ENCODE results near the gene FBXO31.
A peak's percentile ranks its signal among the peaks of the same experiment; 100 is the strongest.
"Not testable (repeated sequence)": the region's sequence is repeated elsewhere in the genome, so short reads cannot be mapped to it uniquely, and the experiment has no call there.

FBXO31 gene

DNA sequence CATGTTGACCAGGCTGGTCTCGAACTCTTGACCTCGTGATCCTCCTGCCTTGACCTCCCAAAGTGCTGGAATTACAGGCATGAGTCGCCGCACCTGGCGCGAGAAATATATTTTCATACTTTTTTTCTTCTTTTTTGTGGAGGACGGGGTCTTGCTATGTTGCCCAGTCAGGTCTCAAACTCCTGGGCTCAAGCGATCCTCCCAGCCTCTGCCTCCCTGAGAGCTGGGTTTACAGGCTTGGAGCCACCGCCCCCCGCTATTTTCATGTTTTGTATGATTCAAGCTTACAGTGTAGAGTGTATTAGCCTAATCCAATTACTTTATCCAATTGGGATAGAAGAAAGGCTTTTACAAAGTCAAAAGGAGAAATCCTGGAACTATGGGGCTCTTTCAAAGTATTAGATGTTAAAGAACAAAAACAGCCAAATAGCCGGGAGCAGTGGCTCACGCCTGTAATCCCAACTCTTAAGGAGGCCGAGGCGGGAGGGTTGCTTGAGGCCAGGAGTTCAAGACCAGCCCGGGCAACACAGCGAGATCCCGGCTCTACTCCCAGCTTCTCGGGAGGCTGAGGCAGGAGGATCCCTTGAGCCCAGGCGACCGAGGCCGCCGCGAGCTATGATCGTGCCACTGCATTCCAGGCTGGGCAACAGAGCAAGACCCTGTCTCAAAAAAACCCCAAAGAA, 7.2 kb upstream of the FBXO31 start:
- no peak for DNase-seq
- in situ Hi-C loops (cut with HindIII; ENCODE audit: low pct_ligation_motif_present, low pct_unique_long_range_greater_than_20kb, low sequenced_read_pairs) = no loop called here

- DNase-seq; in situ Hi-C loops (cut with HindIII; ENCODE audit: low pct_ligation_motif_present, low pct_unique_long_range_greater_than_20kb, low sequenced_read_pairs): not testable (repeated sequence)
Observed at GRCh38 chr16:87389914-87390313, 6.3 kb upstream of the FBXO31 start.

- in situ Hi-C loops (cut with HindIII; ENCODE audit: low pct_ligation_motif_present, low pct_unique_long_range_greater_than_20kb, low sequenced_read_pairs) = no loop called here
- no peak for DNase-seq
Observed at GRCh38 chr16:87389245-87389644, 5.7 kb upstream of the FBXO31 start.

DNA sequence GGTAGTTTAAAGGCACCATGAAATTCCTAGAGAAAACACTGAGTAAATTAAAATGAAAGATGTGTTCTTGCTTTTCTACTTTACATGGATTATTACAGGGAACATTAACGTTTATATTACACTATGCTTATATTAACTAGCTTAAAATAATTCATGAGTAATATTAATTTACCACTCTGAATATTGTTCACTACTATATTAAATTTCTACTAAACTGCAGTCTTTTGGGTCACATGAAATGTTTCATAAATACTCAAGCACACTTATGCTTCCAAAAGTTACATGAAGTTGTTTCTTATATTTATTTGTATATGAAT, 5.2 kb upstream of the FBXO31 start:
- in situ Hi-C loops (cut with HindIII; ENCODE audit: low pct_ligation_motif_present, low pct_unique_long_range_greater_than_20kb, low sequenced_read_pairs) = no loop called here
- no peak for DNase-seq

DNA sequence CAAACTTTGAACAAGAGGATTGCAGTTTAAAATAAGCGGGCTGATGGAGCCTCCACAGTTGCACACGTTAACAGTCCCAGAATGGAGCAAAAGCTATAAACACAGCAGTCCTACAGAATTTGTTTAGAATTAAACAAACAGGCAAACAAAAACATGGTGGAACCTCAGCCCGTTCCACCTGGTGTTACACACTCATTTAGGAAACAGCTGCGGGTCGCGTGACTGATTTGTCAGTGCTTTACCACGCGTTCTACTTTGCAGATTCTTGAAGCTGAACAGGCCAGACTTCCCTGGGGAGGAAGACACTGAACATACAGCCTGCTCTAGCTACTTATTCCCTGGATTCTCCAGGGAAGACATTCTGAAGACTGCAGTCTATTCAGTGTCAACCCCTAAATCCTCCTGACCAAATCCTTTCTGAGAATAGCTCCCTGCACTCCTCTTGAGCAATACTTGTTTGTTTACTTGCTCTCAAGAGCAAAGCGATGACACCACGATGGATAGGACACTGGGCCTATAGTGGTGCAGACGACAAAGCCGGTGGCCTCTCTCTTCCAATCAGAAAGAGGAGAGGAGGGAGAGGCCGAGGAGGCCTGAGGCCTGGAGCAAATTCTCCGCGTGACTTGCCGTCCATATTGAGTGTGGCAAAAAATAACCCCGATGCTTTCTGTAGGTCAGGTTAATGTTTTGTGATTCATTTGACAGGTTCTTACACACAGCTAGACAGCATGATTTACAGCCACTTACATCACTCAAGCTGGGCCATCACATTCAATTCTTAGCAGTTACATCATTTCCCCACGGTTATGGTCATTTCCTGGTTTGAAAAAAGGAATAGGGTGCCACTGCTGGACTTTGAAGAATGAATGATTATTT, 4.6 kb upstream of the FBXO31 start:
- peak; percentile 100 for DNase-seq
- in situ Hi-C loops (cut with HindIII; ENCODE audit: low pct_ligation_motif_present, low pct_unique_long_range_greater_than_20kb, low sequenced_read_pairs) = no loop called here

GRCh38 chr16:87384875-87385167, 1.2 kb upstream of the FBXO31 start:
- DNase-seq; in situ Hi-C loops (cut with HindIII; ENCODE audit: low pct_ligation_motif_present, low pct_unique_long_range_greater_than_20kb, low sequenced_read_pairs): not testable (repeated sequence)

DNA sequence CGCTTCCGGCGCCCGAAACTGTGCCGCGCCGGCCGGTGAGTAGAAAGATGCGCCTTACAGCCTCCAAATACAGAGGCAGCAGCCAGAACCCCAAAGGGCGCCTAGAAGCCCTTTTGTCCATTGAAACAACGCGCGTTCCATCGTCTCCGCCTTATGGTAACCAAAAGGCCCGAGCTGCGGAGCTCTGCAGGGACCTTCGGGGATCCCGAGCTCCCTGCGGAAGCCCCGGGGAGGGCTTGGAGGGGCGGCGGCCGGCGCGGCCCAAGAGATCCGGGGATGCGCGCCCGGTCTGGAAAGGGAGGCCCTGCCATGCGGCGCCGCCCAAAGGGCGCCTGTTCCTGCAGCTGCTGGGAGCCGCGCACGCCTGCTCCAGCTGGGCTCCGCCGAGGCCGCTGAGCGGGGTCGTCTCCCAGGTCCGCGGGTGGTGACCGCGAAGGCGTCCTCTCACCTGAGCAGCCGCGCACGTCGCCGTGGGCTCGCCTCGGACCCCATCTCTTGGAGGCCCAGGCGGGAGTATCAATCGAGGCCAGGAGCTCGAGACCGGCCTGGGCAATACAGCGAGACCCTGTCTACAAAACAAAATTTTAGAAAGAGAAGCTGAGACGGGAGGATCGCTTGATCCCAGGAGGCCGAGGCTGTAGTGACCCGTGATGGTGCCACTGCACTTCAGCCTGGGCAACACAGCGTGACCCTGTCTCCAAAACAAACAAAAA, 742 bp upstream of the FBXO31 start:
- in situ Hi-C loops (cut with HindIII; ENCODE audit: low pct_ligation_motif_present, low pct_unique_long_range_greater_than_20kb, low sequenced_read_pairs) = no loop called here
- no peak for DNase-seq

GRCh38 chr16:87382023-87382785, 1.4 kb downstream of the FBXO31 start:
- DNase-seq = no peak
- in situ Hi-C loops (cut with HindIII; ENCODE audit: low pct_ligation_motif_present, low pct_unique_long_range_greater_than_20kb, low sequenced_read_pairs) = no loop called here

- DNase-seq = peak; percentile 32
Observed at GRCh38 chr16:87380881-87381280, 2.7 kb downstream of the FBXO31 start.

GRCh38 chr16:87380403-87380802, 3.2 kb downstream of the FBXO31 start:
- in situ Hi-C loops (cut with HindIII; ENCODE audit: low pct_ligation_motif_present, low pct_unique_long_range_greater_than_20kb, low sequenced_read_pairs) = no loop called here
- no peak for DNase-seq

More at GRCh38 chr16:87380881-87381280, 2.7 kb downstream of the FBXO31 start:
- in situ Hi-C loops (cut with HindIII; ENCODE audit: low pct_ligation_motif_present, low pct_unique_long_range_greater_than_20kb, low sequenced_read_pairs) = no loop called here

DNA sequence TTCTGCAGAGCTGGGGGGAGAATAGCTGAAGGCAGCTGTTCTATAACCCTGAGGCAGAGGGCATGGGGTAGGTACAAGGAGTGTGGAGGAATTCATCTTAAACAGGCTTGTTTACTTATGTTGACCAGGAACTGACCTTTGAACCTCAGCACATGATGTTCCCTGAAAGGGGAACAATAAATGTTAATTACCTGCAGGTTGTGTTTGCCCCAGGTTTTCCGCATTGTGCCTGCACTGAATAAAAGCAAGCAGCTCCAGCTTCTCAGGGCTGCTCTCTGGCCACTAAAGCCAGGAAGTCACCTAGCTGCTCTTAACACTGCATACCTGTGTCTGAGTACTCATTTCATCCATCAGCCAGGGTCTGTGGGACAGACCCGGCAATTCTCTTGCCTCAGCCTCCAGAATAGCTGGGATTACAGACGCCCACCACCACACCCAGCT, 4.2 kb downstream of the FBXO31 start:
- DNase-seq; in situ Hi-C loops (cut with HindIII; ENCODE audit: low pct_ligation_motif_present, low pct_unique_long_range_greater_than_20kb, low sequenced_read_pairs): not testable (repeated sequence)

DNA sequence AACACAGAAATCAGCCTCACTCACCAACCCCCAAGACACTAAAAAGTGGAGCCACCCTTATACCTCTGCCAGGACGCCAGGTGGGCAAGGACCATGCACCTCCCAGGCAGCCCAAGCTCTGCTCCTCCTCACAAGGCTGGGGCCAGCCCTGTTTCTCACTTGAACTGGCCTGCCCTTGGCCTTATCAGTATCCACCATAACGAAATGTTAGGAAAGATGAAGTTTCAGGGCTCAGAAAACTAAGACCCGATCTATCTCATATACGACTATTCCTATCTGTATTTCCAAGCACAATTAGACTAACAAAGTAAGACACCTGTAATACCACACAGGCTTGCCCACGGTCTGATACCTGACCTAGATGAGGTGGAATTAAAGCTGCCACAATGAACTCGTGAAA, 6.9 kb downstream of the FBXO31 start:
- in situ Hi-C loops (cut with HindIII; ENCODE audit: low pct_ligation_motif_present, low pct_unique_long_range_greater_than_20kb, low sequenced_read_pairs) = no loop called here
- DNase-seq = no peak

DNA sequence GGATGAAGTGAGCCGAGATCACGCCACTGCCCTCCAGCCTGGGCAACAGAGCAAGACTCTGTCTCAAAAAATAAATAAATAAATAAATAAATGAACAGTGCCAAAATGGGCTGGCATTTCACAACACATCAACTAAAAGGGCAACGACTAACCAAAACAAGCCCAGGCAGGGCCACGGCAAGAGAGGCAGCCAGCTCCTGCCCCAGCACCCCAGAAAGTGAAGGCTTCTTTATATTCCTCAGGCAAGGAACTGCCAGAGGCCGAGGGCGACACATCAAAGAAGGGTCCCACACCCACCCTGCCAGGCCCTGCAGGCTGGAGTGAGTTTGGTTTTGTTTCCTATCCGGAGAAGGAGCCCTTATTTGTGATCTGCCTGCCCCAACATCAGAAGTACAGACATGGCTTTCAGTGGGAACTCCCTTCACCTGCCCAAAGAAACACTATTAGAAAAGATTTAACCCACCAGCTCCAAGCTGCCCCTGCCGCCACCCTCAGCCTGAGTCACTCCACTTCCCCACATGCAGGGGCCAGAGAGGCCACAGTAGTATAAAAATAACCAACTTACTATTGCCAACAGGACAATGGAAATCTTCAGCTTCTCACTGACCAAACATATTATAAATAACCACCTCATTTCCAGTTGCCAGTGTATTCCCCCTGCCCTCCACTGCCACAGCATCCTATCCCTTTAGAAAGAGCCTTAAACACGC, 8.0 kb downstream of the FBXO31 start:
- no peak for DNase-seq
- in situ Hi-C loops (cut with HindIII; ENCODE audit: low pct_ligation_motif_present, low pct_unique_long_range_greater_than_20kb, low sequenced_read_pairs) = no loop called here

DNA sequence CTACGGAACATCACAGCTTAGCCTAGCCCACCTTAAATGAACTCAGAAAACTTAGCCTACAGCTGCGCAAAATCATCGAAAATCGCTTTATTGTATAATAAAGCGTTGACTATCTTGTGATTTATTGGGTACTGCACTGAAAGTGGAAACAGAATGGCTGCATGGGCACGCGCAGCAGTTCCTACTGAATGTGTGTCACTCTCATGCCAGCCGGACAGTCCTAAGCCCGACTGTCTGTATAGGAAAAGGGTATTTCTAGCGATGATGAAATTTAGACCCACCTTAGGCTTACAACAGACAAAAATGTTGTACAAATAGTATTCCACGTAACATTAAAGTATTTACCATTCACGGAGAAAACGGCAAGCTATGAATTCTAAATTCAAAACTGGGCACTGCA, 9.3 kb downstream of the FBXO31 start:
- no peak for DNase-seq
- in situ Hi-C loops (cut with HindIII; ENCODE audit: low pct_ligation_motif_present, low pct_unique_long_range_greater_than_20kb, low sequenced_read_pairs) = no loop called here

- in situ Hi-C loops (cut with HindIII; ENCODE audit: low pct_ligation_motif_present, low pct_unique_long_range_greater_than_20kb, low sequenced_read_pairs) = no loop called here
- DNase-seq = no peak
Observed at GRCh38 chr16:87372305-87372704, 11.3 kb downstream of the FBXO31 start.

DNA sequence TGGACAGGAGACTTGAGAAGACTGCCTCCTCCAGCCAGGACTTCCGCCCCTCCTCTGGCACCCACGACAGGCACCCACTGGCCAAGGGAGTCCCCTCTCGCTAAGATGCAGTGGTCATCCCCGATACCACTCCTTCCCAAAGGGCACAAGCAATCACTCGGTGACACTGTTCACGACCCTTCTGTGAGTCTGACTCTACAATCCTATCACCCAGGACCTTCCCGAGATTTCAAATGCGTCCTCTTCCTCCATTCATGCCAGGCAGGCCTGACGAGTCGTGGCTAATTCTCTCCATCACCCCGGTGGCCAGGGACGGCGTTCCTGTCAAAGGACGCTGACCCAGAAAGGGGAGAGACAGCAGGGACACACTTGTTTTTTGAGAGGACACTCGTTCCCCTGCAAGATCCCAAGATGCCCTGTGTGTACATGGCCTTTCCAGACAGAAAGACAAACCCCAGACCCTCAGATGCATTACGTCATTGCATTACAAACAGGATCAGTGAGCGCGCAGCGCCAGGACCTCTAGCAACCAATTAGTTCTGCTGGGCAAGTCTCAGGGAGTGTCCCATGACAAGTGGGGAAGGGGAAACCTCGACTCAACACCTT, 12.2 kb downstream of the FBXO31 start:
- no peak for DNase-seq
- in situ Hi-C loops (cut with HindIII; ENCODE audit: low pct_ligation_motif_present, low pct_unique_long_range_greater_than_20kb, low sequenced_read_pairs) = no loop called here

DNA sequence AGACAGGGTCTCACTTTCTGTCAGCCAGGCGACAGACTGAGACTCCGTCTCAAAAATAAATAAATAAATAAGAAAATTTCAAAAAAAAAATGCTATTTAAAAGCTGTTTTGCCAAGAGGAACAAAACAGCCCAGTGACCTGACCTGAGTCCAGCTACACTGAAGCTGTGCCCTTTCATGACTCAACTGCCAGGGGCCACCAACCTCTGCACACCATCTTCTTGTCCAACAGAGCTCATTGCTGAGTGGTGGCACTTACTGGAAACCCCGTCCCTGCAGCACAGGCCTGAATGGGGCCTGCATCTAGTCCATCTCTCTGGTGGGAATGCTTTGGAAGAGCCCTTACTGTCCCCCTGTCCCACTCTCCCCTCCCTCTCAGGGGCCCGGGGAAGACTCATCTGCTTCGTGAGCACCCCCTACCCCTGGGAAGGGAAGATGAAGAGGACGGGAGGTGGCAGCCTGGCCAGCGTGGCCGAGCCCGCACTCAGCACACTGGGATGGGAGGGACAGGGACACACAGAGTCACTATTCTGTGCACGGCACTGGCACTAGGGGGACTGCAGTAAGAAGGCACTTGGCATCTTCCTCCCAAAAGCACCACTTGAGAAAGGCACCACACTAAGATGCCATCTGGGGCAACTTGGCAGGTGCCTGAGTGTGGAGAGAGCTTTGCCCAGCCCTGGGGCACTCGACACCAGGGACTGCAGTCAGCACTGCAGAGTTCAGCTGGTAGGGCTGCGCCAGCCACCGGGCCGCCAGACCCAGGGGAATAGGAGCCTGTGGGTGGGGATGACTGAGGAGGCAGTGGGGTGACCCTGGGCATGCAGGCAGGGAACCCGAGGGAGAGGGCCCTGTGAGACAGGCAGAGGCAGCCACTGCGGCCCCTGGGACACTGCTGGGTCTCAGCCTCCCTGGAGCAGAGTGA, 13.5 kb downstream of the FBXO31 start:
- in situ Hi-C loops (cut with HindIII; ENCODE audit: low pct_ligation_motif_present, low pct_unique_long_range_greater_than_20kb, low sequenced_read_pairs) = no loop called here
- DNase-seq = no peak

Measured in ACHN (cell line).